Fibroblast of lung (primary cell): ENCODE results near the gene ADAMTS17.

Experiments
- EZH2 ChIP-seq: IDR thresholded peaks from 2 replicates; pipeline ENCODE4 v1.5.1; 2012; ENCODE audit warnings: low read length, control low read depth, mild to moderate bottlenecking; ENCODE audit errors: missing control alignments
- TF ChIP-seq, protein P1 (sequence below), 2 donors: IDR thresholded peaks in 1 of 2; conservative IDR thresholded peaks in 1 of 2; 1 replicate in 1 of 2; 2 replicates in 1 of 2; pipeline ENCODE4 v1.5.1; 2011 to 2012; ENCODE audit warnings: low read length in 2 of 2, control low read depth in 1 of 2, inconsistent platforms in 1 of 2, low read depth in 1 of 2, mild to moderate bottlenecking in 1 of 2

GRCh38 chr15:100129677-100130076, 212.1 kb downstream of the ADAMTS17 start:
- TF ChIP-seq, protein P1, sequence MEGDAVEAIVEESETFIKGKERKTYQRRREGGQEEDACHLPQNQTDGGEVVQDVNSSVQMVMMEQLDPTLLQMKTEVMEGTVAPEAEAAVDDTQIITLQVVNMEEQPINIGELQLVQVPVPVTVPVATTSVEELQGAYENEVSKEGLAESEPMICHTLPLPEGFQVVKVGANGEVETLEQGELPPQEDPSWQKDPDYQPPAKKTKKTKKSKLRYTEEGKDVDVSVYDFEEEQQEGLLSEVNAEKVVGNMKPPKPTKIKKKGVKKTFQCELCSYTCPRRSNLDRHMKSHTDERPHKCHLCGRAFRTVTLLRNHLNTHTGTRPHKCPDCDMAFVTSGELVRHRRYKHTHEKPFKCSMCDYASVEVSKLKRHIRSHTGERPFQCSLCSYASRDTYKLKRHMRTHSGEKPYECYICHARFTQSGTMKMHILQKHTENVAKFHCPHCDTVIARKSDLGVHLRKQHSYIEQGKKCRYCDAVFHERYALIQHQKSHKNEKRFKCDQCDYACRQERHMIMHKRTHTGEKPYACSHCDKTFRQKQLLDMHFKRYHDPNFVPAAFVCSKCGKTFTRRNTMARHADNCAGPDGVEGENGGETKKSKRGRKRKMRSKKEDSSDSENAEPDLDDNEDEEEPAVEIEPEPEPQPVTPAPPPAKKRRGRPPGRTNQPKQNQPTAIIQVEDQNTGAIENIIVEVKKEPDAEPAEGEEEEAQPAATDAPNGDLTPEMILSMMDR (conservative IDR thresholded peaks at IDR 0.05 in 1 of 2, IDR thresholded peaks at IDR 0.05 in 1 of 2; ENCODE audit: low read depth in 1 of 2, low read length in 2 of 2), result no peak
- no peak for TF ChIP-seq EZH2
